GM12878 (cell line): ENCODE data around the gene FEM1B. TPM values are rescaled to one million over a fixed set of nuclear protein-coding genes. Genes with fewer than 3 reads are reported as not detected.

Experiments
- ATAC-seq: fragments of 200-7000 bp; cut with Tn5 transposase; 3 replicates; pipeline ENCODE4 v1.9.1; 2020; ENCODE audit warnings: mild to moderate bottlenecking, moderate library complexity
- BruUV-seq: library from RNA; stranded (reverse); fragments of 400-500 nt; replicated peaks from 2 replicates; lab custom pipeline; 2021; lab: Mats Ljungman, UMichigan
- CTCF ChIA-PET: fragments of 300-600 bp; sonication (Branson Sonifier 250); formaldehyde crosslinking; extraction: SDS; loops from one replicate; lab custom pipeline; 2021; ENCODE audit warnings: inconsistent platforms; lab: Yijun Ruan, JAX
- POLR2A ChIA-PET: fragments of 350-600 bp; formaldehyde crosslinking; extraction: SDS; loops from one replicate; lab custom pipeline; 2021; ENCODE audit warnings: inconsistent platforms; lab: Charles Lee
- RAD21 ChIA-PET: fragments of 300-600 bp; sonication (Branson Sonifier 250); formaldehyde crosslinking; loops from one replicate; lab custom pipeline; 2023; ENCODE audit warnings: antibody characterized with exemption; ENCODE audit not compliant: unreplicated experiment; lab: Charles Lee
- SMC1A ChIA-PET: fragments of 300-600 bp; sonication (Branson Sonifier 250); formaldehyde crosslinking; loops from one replicate; lab custom pipeline; 2023; ENCODE audit not compliant: unreplicated experiment, uncharacterized antibody; lab: Charles Lee
- DNase-seq: peaks from one replicate; pipeline ENCODE4 v3.0.0-alpha.2; 2011; ENCODE audit warnings: low read depth, low spot score
- FAIRE-seq: peaks from 3 replicates; lab custom pipeline; 2011; peaks lifted over from hg19 to GRCh38; lab: Jason Lieb, UNC
- H2AFZ ChIP-seq: 2 replicates; pipeline ENCODE4 v1.6.0; 2011; ENCODE audit warnings: low read depth, low read length, control low read depth; ENCODE audit not compliant: control insufficient read depth
- H3K27ac ChIP-seq: 2 replicates; pipeline ENCODE4 v1.5.1; 2011; ENCODE audit warnings: control low read depth; ENCODE audit not compliant: control insufficient read depth, insufficient read depth
- H3K27me3 ChIP-seq, 2 experiments: replicated peaks in 1 of 2; 2 replicates each; pipeline versions ENCODE4 v1.6.0 to v1.6.1; 2011; ENCODE audit warnings: low read length in 1 of 2; ENCODE audit not compliant: control insufficient read depth in 2 of 2, insufficient read depth in 2 of 2
- H3K36me3 ChIP-seq, 2 experiments: 2 replicates each; pipeline ENCODE4 v1.5.1; 2011; ENCODE audit warnings: low read length in 1 of 2; ENCODE audit not compliant: control insufficient read depth in 2 of 2, insufficient read depth in 2 of 2
- H3K4me1 ChIP-seq: 2 replicates; pipeline ENCODE4 v1.6.1; 2011; ENCODE audit warnings: mild to moderate bottlenecking, low read length, moderate library complexity, mixed read lengths; ENCODE audit not compliant: control insufficient read depth, insufficient read depth
- H3K4me2 ChIP-seq: 2 replicates; pipeline ENCODE4 v1.6.0; 2011; ENCODE audit warnings: control low read depth; ENCODE audit not compliant: control insufficient read depth, insufficient read depth
- H3K4me3 ChIP-seq: fragments of 200-600 bp; sonication (generic); 2 replicates; pipeline ENCODE4 v1.5.1; 2016
- H3K79me2 ChIP-seq: 2 replicates; pipeline ENCODE4 v1.6.0; 2011; ENCODE audit warnings: low read length; ENCODE audit not compliant: control insufficient read depth, insufficient read depth
- H3K9ac ChIP-seq: 2 replicates; pipeline ENCODE4 v1.8.0; 2011; ENCODE audit warnings: low read length, control low read depth, mixed read lengths; ENCODE audit not compliant: control insufficient read depth, insufficient read depth
- H3K9me3 ChIP-seq: replicated peaks from 3 replicates; pipeline ENCODE4 v1.5.1; 2011; ENCODE audit warnings: mild to moderate bottlenecking, low read length; ENCODE audit not compliant: control insufficient read depth, insufficient read depth
- H4K20me1 ChIP-seq: 2 replicates; pipeline ENCODE4 v1.6.0; 2011; ENCODE audit not compliant: control insufficient read depth, insufficient read depth
- ASH2L ChIP-seq: fragments of 300-600, 200-600 bp; sonication (generic); IDR thresholded peaks from 2 replicates; pipeline ENCODE4 v1.6.1; 2017; ENCODE audit warnings: low read depth, mild to moderate bottlenecking, borderline replicate concordance
- BCL11A ChIP-seq: IDR thresholded peaks from 2 replicates; pipeline ENCODE4 v1.6.1; 2011; ENCODE audit warnings: low read depth, low read length
- BMI1 ChIP-seq: fragments of 450-650 bp; IDR thresholded peaks from 2 replicates; pipeline ENCODE4 v1.6.1; 2016; ENCODE audit warnings: mild to moderate bottlenecking, moderate library complexity, borderline replicate concordance
- MXI1 ChIP-seq: fragments of 150-350 bp; IDR thresholded peaks from 2 replicates; pipeline ENCODE4 v1.6.1; 2011; ENCODE audit warnings: low read depth, mild to moderate bottlenecking, inconsistent platforms, low read length, improper control_type of control experiment
- MYC ChIP-seq: IDR thresholded peaks from 2 replicates; pipeline ENCODE4 v1.6.1; 2011; ENCODE audit warnings: mild to moderate bottlenecking, low read length, moderate library complexity, inconsistent platforms; ENCODE audit not compliant: insufficient read depth, insufficient replicate concordance, insufficient read length, severe bottlenecking
- POLR2AphosphoS2 ChIP-seq: IDR thresholded peaks from 2 replicates; pipeline ENCODE4 v1.6.1; 2011; ENCODE audit warnings: low read depth, mild to moderate bottlenecking, low read length, improper control_type of control experiment, moderate library complexity
- TCF12 ChIP-seq: IDR thresholded peaks from 2 replicates; pipeline ENCODE4 v1.6.1; 2011; ENCODE audit warnings: low read depth, mild to moderate bottlenecking, low read length
- in situ Hi-C: fragments of 300-500 bp; cut with MboI; formaldehyde crosslinking; loops from 9 replicates; pipeline ENCODE4 v1.14.3; 2018; ENCODE audit warnings: mixed read lengths
- intact Hi-C: fragments of 100-400 bp; cut with micrococcal nuclease; formaldehyde crosslinking; loops from one replicate; pipeline ENCODE4 v1.14.2; 2022; ENCODE audit not compliant: unreplicated experiment
- polyA plus RNA-seq, 11 experiments: library from polyadenylated mRNA; depleted of rRNA in 4 of 11; unstranded in 6 of 11; stranded (reverse) in 5 of 11; fragments of >200 nt; fragmentation: Nextera tagmentation in 4 of 11; fragmentation: Illumina TruSeq in 1 of 11; extraction: Ambion mirVana in 4 of 11; extraction: Trizol in 1 of 11; gene quantifications; 1 replicate in 1 of 11; 2 replicates in 10 of 11; pipeline versions ENCODE4 v1.2.1 to v1.2.3, GENCODE V29; 2011 to 2016; ENCODE audit warnings: inconsistent platforms in 2 of 11, missing spikeins in 2 of 11, low read depth in 1 of 11
- total RNA-seq, 4 experiments: library from RNA; depleted of rRNA in 3 of 4; stranded (reverse); fragments of >200 nt in 3 of 4; fragmentation: Illumina TruSeq in 1 of 4; extraction: Trizol in 1 of 4; gene quantifications; 2 replicates each; pipeline versions ENCODE4 v1.2.1 to v1.2.3, GENCODE V29; 2013 to 2021
- TF ChIP-seq, protein P1 (sequence below): fragments of 150-350 bp; IDR thresholded peaks from 2 replicates; pipeline ENCODE4 v1.6.1; 2016; ENCODE audit warnings: low read depth, low read length

FEM1B gene
- total and polyA plus RNA-seq, 10 of the 15 experiments (the other 5 are each of a cell fraction or from before 2014, with no cell fraction given): 5.5 to 61.1 (median 18.2) TPM

DNA sequence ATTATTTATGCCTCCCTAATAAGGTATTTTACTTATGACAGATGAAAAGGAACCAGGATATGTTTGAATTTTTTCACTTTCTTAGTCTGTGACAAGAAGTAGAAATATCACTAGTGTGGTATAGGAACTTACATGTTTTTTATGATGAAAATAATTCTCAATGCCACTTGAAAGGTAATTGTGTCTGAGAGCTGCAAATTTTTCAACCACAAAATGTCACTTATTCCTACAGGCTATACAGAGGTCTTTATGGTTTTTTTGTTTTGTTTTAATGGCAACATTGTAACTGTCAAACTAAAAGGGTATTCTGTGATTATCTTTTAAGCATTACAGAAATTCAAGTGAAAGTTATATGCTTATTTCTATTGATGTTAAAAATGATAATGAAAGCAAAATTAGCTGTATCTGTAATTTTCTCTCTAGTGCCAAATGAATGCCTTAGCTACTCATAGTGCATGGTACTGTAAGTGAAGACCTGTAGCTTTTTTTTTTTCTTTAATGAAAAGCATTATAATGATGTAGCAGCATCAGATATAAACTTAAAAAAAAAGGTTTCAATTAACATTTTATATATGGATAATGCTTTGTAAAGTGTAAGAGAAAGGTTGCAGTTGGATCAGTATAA lies 14.7 kb downstream of the FEM1B start:
- Histone ChIP-seq H3K4me3 (no peak overlapping the region), H3K27ac (no peak overlapping the region), H3K79me2 (peaks cover 36% of the 10 kb centered on the region), H3K9ac (no peak overlapping the region), H4K20me1 (no peaks in the 10 kb centered on the region), H3K4me2 (no peak overlapping the region), H3K4me1 (no peaks in the 10 kb centered on the region), H3K36me3 (peaks cover 15 to 22% of the 10 kb centered on the region in 2 experiments), H3K27me3 (no peaks in the 10 kb centered on the region), H2AFZ (no peak overlapping the region), H3K9me3 (no peaks in the 10 kb centered on the region)
- ChIA-PET SMC1A (interaction anchor here (1.0 kb wide), 1 partner anchor 39 kb away, joined by 4 read pairs; no protein-coding TSS in a partner anchor), RAD21 (interaction anchor here (1.3 to 1.6 kb wide), 3 partner anchors 10 to 40 kb away, joined by 4 to 5 read pairs (median 4); no protein-coding TSS in a partner anchor), POLR2A (interaction anchor here (1.4 kb wide), 1 partner anchor 14 kb away, joined by 4 read pairs; the partner anchor contains the start of gene FEM1B), CTCF (interaction anchor here (0.7 to 2.9 kb wide), 6 partner anchors 11 to 122 kb away, joined by 3 to 15 read pairs (median 4); partner anchors contain the start of gene FEM1B)
- intact Hi-C loops (no loop called here), in situ Hi-C loops (no loop called here)
- FAIRE-seq (no peak), ATAC-seq (peak; percentile 34; the same call in 2 of the 3 replicates), DNase-seq (no peak)
- TF ChIP-seq TCF12: no peak
- no peak for TF ChIP-seq POLR2AphosphoS2
- TF ChIP-seq MXI1: no peak
- TF ChIP-seq ASH2L: no peak
- no peak for TF ChIP-seq BMI1
- no peak for TF ChIP-seq BCL11A
- TF ChIP-seq, protein P1, sequence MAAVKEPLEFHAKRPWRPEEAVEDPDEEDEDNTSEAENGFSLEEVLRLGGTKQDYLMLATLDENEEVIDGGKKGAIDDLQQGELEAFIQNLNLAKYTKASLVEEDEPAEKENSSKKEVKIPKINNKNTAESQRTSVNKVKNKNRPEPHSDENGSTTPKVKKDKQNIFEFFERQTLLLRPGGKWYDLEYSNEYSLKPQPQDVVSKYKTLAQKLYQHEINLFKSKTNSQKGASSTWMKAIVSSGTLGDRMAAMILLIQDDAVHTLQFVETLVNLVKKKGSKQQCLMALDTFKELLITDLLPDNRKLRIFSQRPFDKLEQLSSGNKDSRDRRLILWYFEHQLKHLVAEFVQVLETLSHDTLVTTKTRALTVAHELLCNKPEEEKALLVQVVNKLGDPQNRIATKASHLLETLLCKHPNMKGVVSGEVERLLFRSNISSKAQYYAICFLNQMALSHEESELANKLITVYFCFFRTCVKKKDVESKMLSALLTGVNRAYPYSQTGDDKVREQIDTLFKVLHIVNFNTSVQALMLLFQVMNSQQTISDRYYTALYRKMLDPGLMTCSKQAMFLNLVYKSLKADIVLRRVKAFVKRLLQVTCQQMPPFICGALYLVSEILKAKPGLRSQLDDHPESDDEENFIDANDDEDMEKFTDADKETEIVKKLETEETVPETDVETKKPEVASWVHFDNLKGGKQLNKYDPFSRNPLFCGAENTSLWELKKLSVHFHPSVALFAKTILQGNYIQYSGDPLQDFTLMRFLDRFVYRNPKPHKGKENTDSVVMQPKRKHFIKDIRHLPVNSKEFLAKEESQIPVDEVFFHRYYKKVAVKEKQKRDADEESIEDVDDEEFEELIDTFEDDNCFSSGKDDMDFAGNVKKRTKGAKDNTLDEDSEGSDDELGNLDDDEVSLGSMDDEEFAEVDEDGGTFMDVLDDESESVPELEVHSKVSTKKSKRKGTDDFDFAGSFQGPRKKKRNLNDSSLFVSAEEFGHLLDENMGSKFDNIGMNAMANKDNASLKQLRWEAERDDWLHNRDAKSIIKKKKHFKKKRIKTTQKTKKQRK: no peak
- no peak for TF ChIP-seq MYC
- no TSS peak for BruUV-seq
